Measurements from ENCODE around the gene NCAPG.

NCAPG gene

GRCh38 chr4:17877661-17878060, 66.9 kb downstream of the NCAPG start:
- CTCF ChIA-PET: no interaction called here
- TF ChIP-seq CTCF (IDR thresholded peaks at IDR 0.05; ENCODE audit: control extremely low read depth, extremely low read depth, low read depth, missing control alignments): no peak

GRCh38 chr4:17884063-17884462, 73.3 kb downstream of the NCAPG start:
- POLR2A ChIA-PET: no interaction called here
- CTCF ChIA-PET: interaction anchor here (1.5 to 1.9 kb wide), 2 partner anchors 9 to 67 kb away, joined by 6 read pairs; no protein-coding TSS in a partner anchor
- TF ChIP-seq CTCF (IDR thresholded peaks at IDR 0.05; ENCODE audit: control extremely low read depth, extremely low read depth, low read depth, missing control alignments): no peak
- no peak for DNase-seq (ENCODE audit: extremely low spot score)

More at GRCh38 chr4:17877661-17878060, 66.9 kb downstream of the NCAPG start:
- DNase-seq (ENCODE audit: extremely low spot score): no peak
- POLR2A ChIA-PET: no interaction called here

GRCh38 chr4:17884511-17884910, 73.7 kb downstream of the NCAPG start:
- ChIA-PET CTCF (interaction anchor here (1.5 to 1.9 kb wide), 2 partner anchors 9 to 67 kb away, joined by 6 read pairs; no protein-coding TSS in a partner anchor), POLR2A (no interaction called here)
- no peak for DNase-seq (ENCODE audit: extremely low spot score)
- no peak for TF ChIP-seq CTCF (IDR thresholded peaks at IDR 0.05; ENCODE audit: control extremely low read depth, extremely low read depth, low read depth, missing control alignments)

- no peak for TF ChIP-seq CTCF (IDR thresholded peaks at IDR 0.05; ENCODE audit: control extremely low read depth, extremely low read depth, low read depth, missing control alignments)
- ChIA-PET POLR2A (no interaction called here), CTCF (no interaction called here)
- no peak for DNase-seq (ENCODE audit: extremely low spot score)
Measured at GRCh38 chr4:17889692-17890091, 78.9 kb downstream of the NCAPG start.

- TF ChIP-seq CTCF (IDR thresholded peaks at IDR 0.05; ENCODE audit: control extremely low read depth, extremely low read depth, low read depth, missing control alignments): no peak
- ChIA-PET POLR2A (no interaction called here), CTCF (interaction anchor here (1.6 kb wide), 1 partner anchor 10 kb away, joined by 6 read pairs; no protein-coding TSS in a partner anchor)
- DNase-seq (ENCODE audit: extremely low spot score): no peak
Measured at GRCh38 chr4:17894421-17894820, 83.6 kb downstream of the NCAPG start.

Measured in GM10248 (cell line).